ENCODE measurements around the gene PIAS3. TPM values are rescaled to one million over a fixed set of nuclear protein-coding genes. Genes with fewer than 3 reads are reported as not detected.
A peak's percentile ranks its signal among the peaks of the same experiment; 100 is the strongest.

The PIAS3 gene
- total and polyA plus RNA-seq, 2 experiments from 2014 or later = 18.1 to 51.2 TPM

DNA sequence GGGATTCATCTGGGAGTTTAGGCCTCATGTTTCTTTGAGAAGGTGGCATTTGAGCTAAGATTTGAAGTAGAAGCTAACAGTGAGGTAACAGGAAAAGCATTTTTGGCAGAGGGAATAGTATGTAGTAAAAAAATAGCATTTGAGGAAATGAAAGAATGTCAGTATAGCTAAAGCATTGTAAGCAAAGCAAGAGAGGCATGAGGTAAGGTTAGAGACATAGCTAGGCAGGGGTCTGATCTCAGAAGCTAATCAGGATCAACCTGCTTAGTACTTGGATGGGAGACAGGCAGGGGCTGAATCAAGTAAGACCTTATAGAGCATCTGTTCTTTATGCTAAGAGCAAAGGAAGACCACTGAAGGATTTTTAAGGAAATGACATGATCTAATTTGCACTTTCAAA is 30.9 kb downstream of the PIAS3 start:
- H3K9me2 ChIP-seq (replicated peaks; ENCODE audit: insufficient read depth) = no peaks in the 10 kb centered on the region
- TF ChIP-seq EZH2phosphoT487 (IDR thresholded peaks at IDR 0.05; ENCODE audit: low read depth, severe bottlenecking, unreplicated experiment) (no peak), EZH2 (IDR thresholded peaks at IDR 0.05; ENCODE audit: borderline replicate concordance) (no peak), CTCF (IDR thresholded peaks at IDR 0.05; ENCODE audit: poor library complexity) (no peak)
- no peak overlapping the region for H3K27ac ChIP-seq
- H3K4me2 ChIP-seq = no peak overlapping the region
- H3K4me1 ChIP-seq (ENCODE audit: insufficient read depth) = peaks cover 9% of the 10 kb centered on the region
- peaks cover 4% of the 10 kb centered on the region for H3K36me3 ChIP-seq (replicated peaks; ENCODE audit: insufficient read depth, low read depth)
- H3K79me2 ChIP-seq = peaks cover 29% of the 10 kb centered on the region
- no peak overlapping the region for H3K4me3 ChIP-seq
- no peaks in the 10 kb centered on the region for H4K20me1 ChIP-seq (ENCODE audit: insufficient read depth, poor library complexity, severe bottlenecking)
- no peak overlapping the region for H2AFZ ChIP-seq
- no peaks in the 10 kb centered on the region for H3K27me3 ChIP-seq
- no peaks in the 10 kb centered on the region for H3K9me3 ChIP-seq (ENCODE audit: low read depth)
- no peak for DNase-seq (ENCODE audit: low spot score)

DNA sequence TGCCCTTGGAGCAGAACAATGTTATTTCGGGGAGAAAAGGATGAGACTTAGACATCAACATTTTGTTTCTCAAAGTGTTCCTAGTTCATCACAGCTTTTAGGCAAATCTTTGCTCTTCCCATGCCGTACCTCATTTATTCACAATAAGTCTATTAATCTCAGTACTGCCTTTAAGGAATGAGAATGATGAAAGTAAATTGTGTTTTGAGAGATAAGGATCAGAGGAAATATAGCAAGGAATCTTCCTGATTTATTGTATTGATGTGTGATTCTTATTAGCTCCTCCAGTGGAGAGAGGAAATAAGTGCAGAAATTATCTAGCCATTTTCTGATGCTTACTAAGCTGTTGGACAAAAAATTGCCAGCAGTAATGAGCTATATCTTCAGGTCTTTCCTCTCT is 32.9 kb downstream of the PIAS3 start:
- H3K27ac ChIP-seq = no peak overlapping the region
- TF ChIP-seq CTCF (IDR thresholded peaks at IDR 0.05; ENCODE audit: poor library complexity) = no peak
- TF ChIP-seq EZH2 (IDR thresholded peaks at IDR 0.05; ENCODE audit: borderline replicate concordance) = no peak
- TF ChIP-seq EZH2phosphoT487 (IDR thresholded peaks at IDR 0.05; ENCODE audit: low read depth, severe bottlenecking, unreplicated experiment) = no peak
- WGBS (ENCODE audit: low lambda C conversion rate, missing lambda C conversion rate) = 94% methylated on average over 2 of the region's 2 CpGs
- peaks cover 9% of the 10 kb centered on the region for H3K4me1 ChIP-seq (ENCODE audit: insufficient read depth)
- DNase-seq (ENCODE audit: low spot score) = no peak
- H3K9me2 ChIP-seq (replicated peaks; ENCODE audit: insufficient read depth) = no peaks in the 10 kb centered on the region
- H4K20me1 ChIP-seq (ENCODE audit: insufficient read depth, poor library complexity, severe bottlenecking) = no peaks in the 10 kb centered on the region
- peaks cover 4% of the 10 kb centered on the region for H3K36me3 ChIP-seq (replicated peaks; ENCODE audit: insufficient read depth, low read depth)
- peak overlapping the region; percentile 73 for H3K4me2 ChIP-seq
- peaks cover 32% of the 10 kb centered on the region for H3K79me2 ChIP-seq
- no peak overlapping the region for H2AFZ ChIP-seq
- no peak overlapping the region for H3K4me3 ChIP-seq
- H3K27me3 ChIP-seq = no peaks in the 10 kb centered on the region
- no peaks in the 10 kb centered on the region for H3K9me3 ChIP-seq (ENCODE audit: low read depth)

- 4% methylated on average over 7 of the region's 7 CpGs for WGBS (ENCODE audit: low lambda C conversion rate, missing lambda C conversion rate)
- H3K79me2 ChIP-seq = peaks cover 42% of the 10 kb centered on the region
- H3K4me3 ChIP-seq = peak overlapping the region; percentile 90
Observed at GRCh38 chr1:145824499-145824842, 34.4 kb downstream of the PIAS3 start.

More at GRCh38 chr1:145824499-145824842, 34.4 kb downstream of the PIAS3 start:
- Histone ChIP-seq H3K4me2 (peak overlapping the region; percentile 73), H3K9me2 (replicated peaks; ENCODE audit: insufficient read depth) (no peaks in the 10 kb centered on the region), H2AFZ (peak overlapping the region; percentile 93), H3K9me3 (ENCODE audit: low read depth) (no peaks in the 10 kb centered on the region), H3K27ac (peak overlapping the region; percentile 97), H3K27me3 (no peaks in the 10 kb centered on the region), H4K20me1 (ENCODE audit: insufficient read depth, poor library complexity, severe bottlenecking) (no peaks in the 10 kb centered on the region), H3K4me1 (ENCODE audit: insufficient read depth) (peaks cover 9% of the 10 kb centered on the region), H3K36me3 (replicated peaks; ENCODE audit: insufficient read depth, low read depth) (peaks cover 4% of the 10 kb centered on the region)
- DNase-seq (ENCODE audit: low spot score) = no peak
- TF ChIP-seq EZH2 (IDR thresholded peaks at IDR 0.05; ENCODE audit: borderline replicate concordance) = no peak
- no peak for TF ChIP-seq EZH2phosphoT487 (IDR thresholded peaks at IDR 0.05; ENCODE audit: low read depth, severe bottlenecking, unreplicated experiment)
- no peak for TF ChIP-seq CTCF (IDR thresholded peaks at IDR 0.05; ENCODE audit: poor library complexity)

Data from hepatocyte (in vitro differentiated cells).